K562 (cell line): ENCODE measurements around the gene OXSM. TPM values are rescaled to one million over a fixed set of nuclear protein-coding genes. Genes with fewer than 3 reads are reported as not detected.
A peak's percentile ranks its signal among the peaks of the same experiment; 100 is the strongest.

Experiments used
- CBFB ChIP-seq: sonication (generic); formaldehyde crosslinking; IDR thresholded peaks from 2 replicates; pipeline ENCODE4 v1.4.0; 2020; ENCODE audit warnings: mild to moderate bottlenecking, missing genetic modification reagents
- ELF2 ChIP-seq: fragments of 250-450 bp; sonication (Bioruptor Pico); IDR thresholded peaks from 2 replicates; pipeline ENCODE4 v1.5.0; 2021; ENCODE audit warnings: mild to moderate bottlenecking
- ETS2 ChIP-seq: IDR thresholded peaks from 2 replicates; pipeline ENCODE4 v1.6.1; 2016; ENCODE audit warnings: borderline replicate concordance, missing genetic modification characterization, mild to moderate bottlenecking, moderate library complexity, missing compliant biosample characterization; ENCODE audit not compliant: poor library complexity, severe bottlenecking
- FOXO4 ChIP-seq: fragments of 450-650 bp; formaldehyde crosslinking; IDR thresholded peaks from 2 replicates; pipeline ENCODE4 v1.4.0; 2020; ENCODE audit warnings: mild to moderate bottlenecking, moderate library complexity
- GTF2A2 ChIP-seq: IDR thresholded peaks from 2 replicates; pipeline ENCODE4 v1.6.1; 2016; ENCODE audit warnings: mild to moderate bottlenecking, missing genetic modification characterization, missing compliant biosample characterization
- HIVEP1 ChIP-seq: fragments of 250-450 bp; sonication (Bioruptor Pico); IDR thresholded peaks from 2 replicates; pipeline ENCODE4 v1.4.0; 2020; ENCODE audit warnings: mild to moderate bottlenecking
- L3MBTL2 ChIP-seq: fragments of 450-650 bp; IDR thresholded peaks from 2 replicates; pipeline ENCODE4 v1.6.1; 2016; ENCODE audit warnings: mild to moderate bottlenecking, moderate library complexity
- MITF ChIP-seq: IDR thresholded peaks from 2 replicates; pipeline ENCODE4 v1.6.1; 2014; ENCODE audit warnings: antibody characterized with exemption
- MNT ChIP-seq, 2 experiments: fragments of 450-650 bp; conservative IDR thresholded peaks; 2 replicates each; pipeline ENCODE4 v1.6.1; 2017; ENCODE audit warnings: mild to moderate bottlenecking in 2 of 2, moderate library complexity in 2 of 2
- NEUROD1 ChIP-seq: fragments of 150-350 bp; IDR thresholded peaks from 2 replicates; pipeline ENCODE4 v1.6.1; 2014; ENCODE audit warnings: borderline replicate concordance, low read length, low read depth; ENCODE audit not compliant: partially characterized antibody
- NR0B1 ChIP-seq: fragments of 450-650 bp; IDR thresholded peaks from one replicate; pipeline ENCODE4 v1.6.1; 2018; ENCODE audit warnings: mild to moderate bottlenecking, moderate library complexity; ENCODE audit not compliant: partially characterized antibody
- POLR2AphosphoS2 ChIP-seq: IDR thresholded peaks from 2 replicates; pipeline ENCODE4 v1.6.1; 2012; ENCODE audit warnings: low read length, improper control_type of control experiment
- SMAD1 ChIP-seq: fragments of 150-350 bp; IDR thresholded peaks from 2 replicates; pipeline ENCODE4 v1.6.1; 2014; ENCODE audit warnings: low read length, low read depth; ENCODE audit not compliant: partially characterized antibody
- TAF9B ChIP-seq: fragments of 450-650 bp; IDR thresholded peaks from 2 replicates; pipeline ENCODE4 v1.6.1; 2018; ENCODE audit warnings: mild to moderate bottlenecking; ENCODE audit not compliant: partially characterized antibody
- TEAD4 ChIP-seq, 2 experiments: sonication (generic) in 1 of 2; formaldehyde crosslinking in 1 of 2; IDR thresholded peaks; 2 replicates each; pipeline versions ENCODE4 v1.6.1 to v1.8.0; 2012 to 2022; ENCODE audit warnings: borderline replicate concordance in 1 of 2, inconsistent platforms in 1 of 2, low read length in 1 of 2, mild to moderate bottlenecking in 1 of 2, missing genetic modification reagents in 1 of 2
- TRIM24 ChIP-seq, 2 experiments: fragments of 450-650 bp; IDR thresholded peaks; 2 replicates each; pipeline ENCODE4 v1.6.1; 2016
- ZKSCAN1 ChIP-seq: fragments of 150-350 bp; IDR thresholded peaks from 2 replicates; pipeline ENCODE4 v1.6.1; 2016; ENCODE audit warnings: low read depth, low read length
- ZNF124 ChIP-seq: sonication (generic); formaldehyde crosslinking; IDR thresholded peaks from 2 replicates; pipeline ENCODE4 v1.8.1; 2022; ENCODE audit warnings: missing genetic modification reagents
- ZNF584 ChIP-seq: fragments of 200-800 bp; sonication (Bioruptor generic); IDR thresholded peaks from 2 replicates; pipeline ENCODE4 v1.6.1; 2016; ENCODE audit warnings: low read depth, mild to moderate bottlenecking, missing genetic modification characterization, missing compliant biosample characterization
- polyA plus RNA-seq, 8 experiments: library from polyadenylated mRNA; depleted of rRNA in 4 of 8; stranded (reverse) in 5 of 8; unstranded in 3 of 8; fragments of >200 nt; fragmentation: Nextera tagmentation in 2 of 8; fragmentation: Illumina TruSeq in 1 of 8; extraction: Ambion mirVana in 2 of 8; extraction: Trizol in 1 of 8; gene quantifications; 2 replicates each; pipeline versions ENCODE4 v1.2.1 to v1.2.3, GENCODE V29; 2011 to 2014; ENCODE audit warnings: inconsistent platforms in 1 of 8, missing spikeins in 1 of 8
- total RNA-seq, 7 experiments: library from RNA; depleted of rRNA in 6 of 7; stranded (reverse); fragments of >200 nt in 6 of 7; fragmentation: Illumina TruSeq in 2 of 7; extraction: Trizol in 2 of 7; gene quantifications; 2 replicates each; pipeline versions ENCODE4 v1.2.1 to v1.2.3, GENCODE V29; 2011 to 2021; ENCODE audit warnings: low replicate concordance in 1 of 7
- TF ChIP-seq, protein P1 (sequence below): sonication (generic); formaldehyde crosslinking; IDR thresholded peaks from 2 replicates; pipeline ENCODE4 v1.8.1; 2023; ENCODE audit warnings: mild to moderate bottlenecking, missing genetic modification reagents, moderate library complexity

OXSM gene
- total and polyA plus RNA-seq, 9 of the 15 experiments (the other 6 are each of a cell fraction or from before 2014, with no cell fraction given), result 24.0 to 107 (median 34.0) TPM

DNA sequence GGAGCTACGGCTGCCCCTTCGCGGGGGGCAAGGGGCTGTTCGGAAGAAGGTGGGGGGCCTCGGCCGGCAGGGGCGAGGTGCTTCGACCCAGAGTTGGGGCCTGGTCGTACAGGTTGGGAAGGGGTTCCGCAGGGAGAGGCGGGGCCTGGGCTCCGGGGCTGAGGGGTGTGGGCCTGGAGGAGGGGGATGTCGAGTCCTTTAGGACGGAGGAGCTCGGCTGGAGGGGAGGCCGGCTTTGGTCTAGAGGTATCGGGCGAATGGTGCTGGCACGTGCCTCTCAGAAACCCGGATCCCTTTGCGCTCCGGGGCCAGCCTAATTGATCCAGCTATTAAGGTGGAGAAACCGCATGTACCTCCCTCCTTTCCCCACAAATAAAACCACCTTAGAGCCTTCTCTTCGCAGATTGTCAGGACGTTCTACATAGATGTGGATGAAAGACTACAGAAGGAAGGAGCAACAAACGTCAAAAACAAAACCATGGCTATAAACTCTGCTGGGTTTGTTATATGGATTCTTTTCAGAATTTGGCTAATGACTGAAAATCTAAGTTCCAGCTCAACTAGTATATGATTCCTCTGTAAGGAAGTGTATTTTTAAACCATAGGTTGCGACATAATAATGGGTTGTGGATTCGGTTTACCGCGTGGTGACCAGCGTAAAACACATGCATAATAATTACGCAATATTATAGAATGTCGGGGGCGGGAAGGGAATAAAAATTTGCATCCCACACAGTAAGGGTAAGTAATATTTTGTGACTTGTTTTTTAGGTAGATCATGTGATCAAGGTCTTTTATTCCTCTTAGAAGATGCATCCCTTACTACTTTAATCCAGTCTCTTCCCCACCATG lies 6.0 kb upstream of the OXSM start (continued):
- TF ChIP-seq HIVEP1 (no peak), ZNF584 (no peak), NR0B1 (no peak), SMAD1 (no peak), L3MBTL2 (peak; percentile 88), ZKSCAN1 (no peak), GTF2A2 (tag) (no peak), ELF2 (CRISPR knock-in tag) (no peak), TRIM24 (IDR thresholded peaks at IDR 0.05) (peak; percentile 10 to 32; a peak in 1 of 4 replicates), NEUROD1 (no peak), TEAD4 (IDR thresholded peaks at IDR 0.05; ENCODE audit: low read length) (0 out of 2 replicates have a peak, but pooled peaks have one; percentile 59), TEAD4 (CRISPR knock-in tag; IDR thresholded peaks at IDR 0.05; ENCODE audit: borderline replicate concordance) (peak; percentile 79; the same call in 1 of the 2 replicates), FOXO4 (CRISPR knock-in tag) (no peak), ZNF124 (CRISPR knock-in tag) (no peak), CBFB (no peak), ETS2 (tag) (no peak), MITF (no peak), MNT (conservative IDR thresholded peaks at IDR 0.05) (peak; percentile 49 to 65), TAF9B (no peak), POLR2AphosphoS2 (no peak)
- TF ChIP-seq, protein P1, sequence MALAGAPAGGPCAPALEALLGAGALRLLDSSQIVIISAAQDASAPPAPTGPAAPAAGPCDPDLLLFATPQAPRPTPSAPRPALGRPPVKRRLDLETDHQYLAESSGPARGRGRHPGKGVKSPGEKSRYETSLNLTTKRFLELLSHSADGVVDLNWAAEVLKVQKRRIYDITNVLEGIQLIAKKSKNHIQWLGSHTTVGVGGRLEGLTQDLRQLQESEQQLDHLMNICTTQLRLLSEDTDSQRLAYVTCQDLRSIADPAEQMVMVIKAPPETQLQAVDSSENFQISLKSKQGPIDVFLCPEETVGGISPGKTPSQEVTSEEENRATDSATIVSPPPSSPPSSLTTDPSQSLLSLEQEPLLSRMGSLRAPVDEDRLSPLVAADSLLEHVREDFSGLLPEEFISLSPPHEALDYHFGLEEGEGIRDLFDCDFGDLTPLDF (CRISPR knock-in tag), result peak; percentile 47; the same call in 1 of the 2 replicates
